K562 (cell line): ENCODE data around the gene LLGL2.

Source experiments
- CCAR2 ChIP-seq: fragments of 200-400 bp; formaldehyde crosslinking; IDR thresholded peaks from 2 replicates; pipeline ENCODE4 v1.6.1; 2017; ENCODE audit warnings: mild to moderate bottlenecking, low read depth, low read length
- CREB1 ChIP-seq, 2 experiments: sonication (generic) in 1 of 2; formaldehyde crosslinking in 1 of 2; IDR thresholded peaks; 2 replicates each; pipeline versions ENCODE4 v1.6.1 to v1.8.0; 2012 to 2022; ENCODE audit warnings: inconsistent platforms in 1 of 2, mild to moderate bottlenecking in 1 of 2, missing genetic modification reagents in 1 of 2, moderate library complexity in 1 of 2
- EGR1 ChIP-seq: fragments of 450-650 bp; conservative IDR thresholded peaks from 2 replicates; pipeline ENCODE4 v1.6.1; 2017; ENCODE audit warnings: mild to moderate bottlenecking
- HDAC3 ChIP-seq: fragments of 450-650 bp; IDR thresholded peaks from 2 replicates; pipeline ENCODE4 v1.6.1; 2018; ENCODE audit warnings: borderline replicate concordance, mild to moderate bottlenecking, moderate library complexity; ENCODE audit not compliant: partially characterized antibody
- NFE2L1 ChIP-seq: fragments of 450-650 bp; IDR thresholded peaks from 2 replicates; pipeline ENCODE4 v1.6.1; 2016; ENCODE audit warnings: missing genetic modification characterization, low read depth, mild to moderate bottlenecking, missing compliant biosample characterization, moderate library complexity, borderline replicate concordance
- NFIX ChIP-seq: fragments of 250-450 bp; sonication (Bioruptor Pico); IDR thresholded peaks from 2 replicates; pipeline ENCODE4 v1.4.0; 2020; ENCODE audit warnings: low read depth, mild to moderate bottlenecking, moderate library complexity
- POLR2G ChIP-seq: fragments of 200-400 bp; formaldehyde crosslinking; IDR thresholded peaks from 2 replicates; pipeline ENCODE4 v1.6.1; 2017; ENCODE audit warnings: low read depth, mild to moderate bottlenecking, antibody characterized with exemption, low read length, moderate library complexity
- REST ChIP-seq, 2 experiments: fragments of 450-650 bp; formaldehyde crosslinking in 1 of 2; IDR thresholded peaks; 2 replicates each; pipeline versions ENCODE4 v1.4.0 to v1.6.1; 2014 to 2020; ENCODE audit warnings: mild to moderate bottlenecking in 2 of 2, borderline replicate concordance in 1 of 2, low read depth in 1 of 2
- SNRNP70 ChIP-seq: fragments of 200-400 bp; formaldehyde crosslinking; optimal IDR thresholded peaks from 2 replicates; pipeline ENCODE3; 2017; ENCODE audit warnings: low read depth, low read length
- TOE1 ChIP-seq, 2 experiments: fragments of 450-650 bp in 1 of 2; sonication (generic) in 1 of 2; formaldehyde crosslinking in 1 of 2; IDR thresholded peaks; 2 replicates each; pipeline versions ENCODE4 v1.7.1 to v1.8.0; 2016 to 2022; ENCODE audit warnings: borderline replicate concordance in 2 of 2, mild to moderate bottlenecking in 2 of 2, antibody characterized with exemption in 1 of 2, inconsistent platforms in 1 of 2, low read depth in 1 of 2, missing genetic modification reagents in 1 of 2, moderate library complexity in 1 of 2
- TF ChIP-seq, protein P1 (sequence below): sonication (generic); formaldehyde crosslinking; IDR thresholded peaks from 2 replicates; pipeline ENCODE4 v1.8.0; 2023; ENCODE audit warnings: missing genetic modification reagents, mild to moderate bottlenecking, borderline replicate concordance

- TF ChIP-seq CREB1 (IDR thresholded peaks at IDR 0.05) = no peak
- no peak for TF ChIP-seq CREB1 (CRISPR knock-in tag; IDR thresholded peaks at IDR 0.05)
- no peak for TF ChIP-seq CCAR2
- no peak for TF ChIP-seq POLR2G
- TF ChIP-seq EGR1 = no peak
- TF ChIP-seq REST (IDR thresholded peaks at IDR 0.05; ENCODE audit: borderline replicate concordance) = no peak
- TF ChIP-seq REST (CRISPR knock-in tag; IDR thresholded peaks at IDR 0.05; ENCODE audit: low read depth) = no peak
- no peak for TF ChIP-seq NFE2L1
- TF ChIP-seq NFIX (CRISPR knock-in tag) = no peak
- no peak for TF ChIP-seq SNRNP70
- TF ChIP-seq TOE1 (IDR thresholded peaks at IDR 0.05; ENCODE audit: borderline replicate concordance) = no peak
- TF ChIP-seq TOE1 (CRISPR knock-in tag; IDR thresholded peaks at IDR 0.05; ENCODE audit: borderline replicate concordance, low read depth) = no peak
- TF ChIP-seq, protein P1, sequence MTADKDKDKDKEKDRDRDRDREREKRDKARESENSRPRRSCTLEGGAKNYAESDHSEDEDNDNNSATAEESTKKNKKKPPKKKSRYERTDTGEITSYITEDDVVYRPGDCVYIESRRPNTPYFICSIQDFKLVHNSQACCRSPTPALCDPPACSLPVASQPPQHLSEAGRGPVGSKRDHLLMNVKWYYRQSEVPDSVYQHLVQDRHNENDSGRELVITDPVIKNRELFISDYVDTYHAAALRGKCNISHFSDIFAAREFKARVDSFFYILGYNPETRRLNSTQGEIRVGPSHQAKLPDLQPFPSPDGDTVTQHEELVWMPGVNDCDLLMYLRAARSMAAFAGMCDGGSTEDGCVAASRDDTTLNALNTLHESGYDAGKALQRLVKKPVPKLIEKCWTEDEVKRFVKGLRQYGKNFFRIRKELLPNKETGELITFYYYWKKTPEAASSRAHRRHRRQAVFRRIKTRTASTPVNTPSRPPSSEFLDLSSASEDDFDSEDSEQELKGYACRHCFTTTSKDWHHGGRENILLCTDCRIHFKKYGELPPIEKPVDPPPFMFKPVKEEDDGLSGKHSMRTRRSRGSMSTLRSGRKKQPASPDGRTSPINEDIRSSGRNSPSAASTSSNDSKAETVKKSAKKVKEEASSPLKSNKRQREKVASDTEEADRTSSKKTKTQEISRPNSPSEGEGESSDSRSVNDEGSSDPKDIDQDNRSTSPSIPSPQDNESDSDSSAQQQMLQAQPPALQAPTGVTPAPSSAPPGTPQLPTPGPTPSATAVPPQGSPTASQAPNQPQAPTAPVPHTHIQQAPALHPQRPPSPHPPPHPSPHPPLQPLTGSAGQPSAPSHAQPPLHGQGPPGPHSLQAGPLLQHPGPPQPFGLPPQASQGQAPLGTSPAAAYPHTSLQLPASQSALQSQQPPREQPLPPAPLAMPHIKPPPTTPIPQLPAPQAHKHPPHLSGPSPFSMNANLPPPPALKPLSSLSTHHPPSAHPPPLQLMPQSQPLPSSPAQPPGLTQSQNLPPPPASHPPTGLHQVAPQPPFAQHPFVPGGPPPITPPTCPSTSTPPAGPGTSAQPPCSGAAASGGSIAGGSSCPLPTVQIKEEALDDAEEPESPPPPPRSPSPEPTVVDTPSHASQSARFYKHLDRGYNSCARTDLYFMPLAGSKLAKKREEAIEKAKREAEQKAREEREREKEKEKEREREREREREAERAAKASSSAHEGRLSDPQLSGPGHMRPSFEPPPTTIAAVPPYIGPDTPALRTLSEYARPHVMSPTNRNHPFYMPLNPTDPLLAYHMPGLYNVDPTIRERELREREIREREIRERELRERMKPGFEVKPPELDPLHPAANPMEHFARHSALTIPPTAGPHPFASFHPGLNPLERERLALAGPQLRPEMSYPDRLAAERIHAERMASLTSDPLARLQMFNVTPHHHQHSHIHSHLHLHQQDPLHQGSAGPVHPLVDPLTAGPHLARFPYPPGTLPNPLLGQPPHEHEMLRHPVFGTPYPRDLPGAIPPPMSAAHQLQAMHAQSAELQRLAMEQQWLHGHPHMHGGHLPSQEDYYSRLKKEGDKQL = no peak
- no peak for TF ChIP-seq HDAC3
Measured at GRCh38 chr17:75550139-75550465, 24.6 kb downstream of the LLGL2 start.
